Adrenal gland (tissue), 12 donors: ENCODE measurements around the gene CFD. TPM values are rescaled to one million over a fixed set of nuclear protein-coding genes. Genes with fewer than 3 reads are reported as not detected.

Source experiments
- DNase-seq, 7 donors: peaks; one replicate each; pipeline ENCODE4 v3.0.0-alpha.2; 2019 to 2020
- H3K27ac ChIP-seq, 5 donors: fragments of 200-600 bp; sonication (generic) in 4 of 5; 1 replicate in 3 of 5; 2 replicates in 2 of 5; pipeline versions ENCODE4 v1.5.1 to v1.8.0; 2016 to 2020; ENCODE audit warnings: mild to moderate bottlenecking in 1 of 5
- H3K27me3 ChIP-seq: fragments of 200-600 bp; 2 replicates; pipeline ENCODE4 v1.8.0; 2021
- H3K36me3 ChIP-seq, 2 donors: fragments of 200-600 bp; replicated peaks in 1 of 2; 1 replicate in 1 of 2; 2 replicates in 1 of 2; pipeline versions ENCODE4 v1.5.1 to v1.8.0; 2018 to 2022
- H3K4me1 ChIP-seq, 2 donors: fragments of 200-600 bp; replicated peaks in 1 of 2; 1 replicate in 1 of 2; 2 replicates in 1 of 2; pipeline versions ENCODE4 v1.5.1 to v1.8.0; 2018 to 2021
- H3K4me3 ChIP-seq, 4 donors: fragments of 200-600 bp; sonication (generic) in 3 of 4; one replicate each; pipeline ENCODE4 v1.5.1; 2016 to 2018
- H3K9me3 ChIP-seq, 3 donors: fragments of 200-600 bp; sonication (generic) in 1 of 3; replicated peaks in 1 of 3; 1 replicate in 2 of 3; 2 replicates in 1 of 3; pipeline versions ENCODE4 v1.5.1 to v1.8.0; 2016 to 2021
- POLR2A ChIP-seq, 2 donors: fragments of 450-650 bp; IDR thresholded peaks; one replicate each; pipeline ENCODE4 v1.6.1; 2017; ENCODE audit warnings: antibody characterized with exemption in 2 of 2, mild to moderate bottlenecking in 2 of 2, moderate library complexity in 1 of 2
- WGBS, 4 donors: extraction: QIAGEN DNeasy Blood & Tissue Kit in 2 of 4; methylation state at CpG; one replicate each; pipeline versions ENCODE4 v1.1.5 to v1.1.7; 2013 to 2017; 5-methylcytosine and 5-hydroxymethylcytosine counted together
- intact Hi-C, 2 donors: fragments of 100-400 bp; cut with DNase I; formaldehyde crosslinking; loops; one replicate each; pipeline versions ENCODE4 v1.14.1 to v1.15.0; 2022 to 2023
- polyA plus RNA-seq, 3 donors: library from polyadenylated mRNA; stranded (reverse); fragments of 200-250 nt in 2 of 3; fragments of 350-450 nt in 1 of 3; fragmentation: Illumina TruSeq in 1 of 3; extraction: RNeasy Lipid Tissue Mini Kit (QIAGEN cat#74804) in 1 of 3; gene quantifications; one replicate each; pipeline ENCODE4 v1.2.3, GENCODE V29; 2013 to 2014
- total RNA-seq, 9 donors: library from RNA; depleted of rRNA in 4 of 9; stranded (reverse); fragments of >200 nt in 4 of 9; fragments of 120-200 nt in 1 of 9; fragmentation: NEBNext Ultra II Directional in 1 of 9; extraction: Animal tissue kit (Norgen Biotek cat#: 25700) in 1 of 9; gene quantifications; one replicate each; pipeline versions ENCODE4 v1.1.0 to v1.2.4, GENCODE V29; 2013 to 2023
- TF ChIP-seq, protein P1 (sequence below), 6 experiments: fragments of 450-650 bp in 4 of 6; fragments of 200-600 bp in 2 of 6; sonication (generic) in 1 of 6; IDR thresholded peaks; 1 replicate in 5 of 6; 2 replicates in 1 of 6; pipeline versions ENCODE4 v1.5.1 to v1.8.0; 2016 to 2021; ENCODE audit warnings: antibody characterized with exemption in 6 of 6, mild to moderate bottlenecking in 2 of 6, moderate library complexity in 1 of 6
- donor health status: healthy with polysubstance abuse.
- donor health status: Bipolar disorder and iron deficiency.
- donor health status: DM: yes; HTN: yes; CAD: no.
- donor health status: DM: no; HTN: no; CAD: no.
- donor health status: DM: no; HTN: no; CAD: no.
- donor health status: DM: yes; HTN: yes; CAD: no.

CFD gene
- total and polyA plus RNA-seq, 12 donors, result 0.92 to 466 (median 55.1) TPM

DNA sequence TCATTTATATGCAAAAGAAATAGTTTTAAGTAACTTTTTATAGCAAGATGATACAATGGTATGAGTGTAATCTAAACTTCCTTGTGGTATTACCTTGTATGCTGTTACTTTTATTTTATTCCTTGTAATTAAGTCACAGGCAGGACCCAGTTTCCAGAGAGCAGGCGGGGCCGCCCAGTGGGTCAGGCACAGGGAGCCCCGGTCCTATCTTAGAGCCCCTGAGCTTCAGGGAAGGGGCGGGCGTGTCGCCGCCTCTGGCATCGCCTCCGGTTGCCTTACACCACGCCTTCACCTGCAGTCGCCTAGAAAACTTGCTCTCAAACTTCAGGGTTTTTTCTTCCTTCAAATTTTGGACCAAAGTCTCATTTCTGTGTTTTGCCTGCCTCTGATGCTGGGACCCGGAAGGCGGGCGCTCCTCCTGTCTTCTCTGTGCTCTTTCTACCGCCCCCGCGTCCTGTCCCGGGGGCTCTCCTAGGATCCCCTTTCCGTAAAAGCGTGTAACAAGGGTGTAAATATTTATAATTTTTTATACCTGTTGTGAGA lies 47.9 kb upstream of the CFD start:
- 91 to 97% (median 95%) methylated on average over 19 to 20 of the region's 20 CpGs for WGBS, 4 donors
- intact Hi-C loops, result no loop called here
- TF ChIP-seq, protein P1, sequence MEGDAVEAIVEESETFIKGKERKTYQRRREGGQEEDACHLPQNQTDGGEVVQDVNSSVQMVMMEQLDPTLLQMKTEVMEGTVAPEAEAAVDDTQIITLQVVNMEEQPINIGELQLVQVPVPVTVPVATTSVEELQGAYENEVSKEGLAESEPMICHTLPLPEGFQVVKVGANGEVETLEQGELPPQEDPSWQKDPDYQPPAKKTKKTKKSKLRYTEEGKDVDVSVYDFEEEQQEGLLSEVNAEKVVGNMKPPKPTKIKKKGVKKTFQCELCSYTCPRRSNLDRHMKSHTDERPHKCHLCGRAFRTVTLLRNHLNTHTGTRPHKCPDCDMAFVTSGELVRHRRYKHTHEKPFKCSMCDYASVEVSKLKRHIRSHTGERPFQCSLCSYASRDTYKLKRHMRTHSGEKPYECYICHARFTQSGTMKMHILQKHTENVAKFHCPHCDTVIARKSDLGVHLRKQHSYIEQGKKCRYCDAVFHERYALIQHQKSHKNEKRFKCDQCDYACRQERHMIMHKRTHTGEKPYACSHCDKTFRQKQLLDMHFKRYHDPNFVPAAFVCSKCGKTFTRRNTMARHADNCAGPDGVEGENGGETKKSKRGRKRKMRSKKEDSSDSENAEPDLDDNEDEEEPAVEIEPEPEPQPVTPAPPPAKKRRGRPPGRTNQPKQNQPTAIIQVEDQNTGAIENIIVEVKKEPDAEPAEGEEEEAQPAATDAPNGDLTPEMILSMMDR (IDR thresholded peaks at IDR 0.05), result no peak
- no peak for TF ChIP-seq POLR2A (IDR thresholded peaks at IDR 0.05)

GRCh38 chr19:812049-812746 lies 47.3 kb upstream of the CFD start:
- Histone ChIP-seq H3K9me3 (no peaks in the 10 kb centered on the region), H3K36me3 (peaks cover 0 to 50% of the 10 kb centered on the region in 2 donors), H3K27ac (no peak overlapping the region), H3K4me1 (no peaks in the 10 kb centered on the region), H3K27me3 (no peaks in the 10 kb centered on the region), H3K4me3 (no peak overlapping the region)
- TF ChIP-seq, protein P1 (IDR thresholded peaks at IDR 0.05), result no peak
- TF ChIP-seq POLR2A (IDR thresholded peaks at IDR 0.05), result no peak
- DNase-seq, result peak in 3 of 7 donors; percentile 24 to 59 (median 40)
- intact Hi-C loops, result no loop called here
- 88 to 92% (median 89%) methylated on average over 28 to 80 of the region's 80 CpGs for WGBS, 4 donors

More for the DNA sequence above, 47.9 kb upstream of the CFD start:
- H3K27me3 ChIP-seq, result no peaks in the 10 kb centered on the region
- no peaks in the 10 kb centered on the region for H3K4me1 ChIP-seq
- H3K4me3 ChIP-seq, result no peak overlapping the region
- H3K36me3 ChIP-seq, result peaks cover 0 to 57% of the 10 kb centered on the region in 2 donors
- DNase-seq, result no peak
- H3K27ac ChIP-seq, result no peak overlapping the region
- H3K9me3 ChIP-seq, result no peaks in the 10 kb centered on the region

GRCh38 chr19:812747-813218 lies 46.7 kb upstream of the CFD start:
- Histone ChIP-seq H3K9me3 (no peaks in the 10 kb centered on the region), H3K27me3 (no peaks in the 10 kb centered on the region), H3K4me1 (no peaks in the 10 kb centered on the region), H3K4me3 (no peak overlapping the region), H3K36me3 (peaks cover 0 to 45% of the 10 kb centered on the region in 2 donors), H3K27ac (no peak overlapping the region)
- DNase-seq, result no peak
- intact Hi-C loops, result no loop called here
- WGBS, 4 donors, result 85 to 95% (median 94%) methylated on average over 27 to 72 of the region's 72 CpGs
- TF ChIP-seq, protein P1 (IDR thresholded peaks at IDR 0.05), result no peak
- no peak for TF ChIP-seq POLR2A (IDR thresholded peaks at IDR 0.05)

DNA sequence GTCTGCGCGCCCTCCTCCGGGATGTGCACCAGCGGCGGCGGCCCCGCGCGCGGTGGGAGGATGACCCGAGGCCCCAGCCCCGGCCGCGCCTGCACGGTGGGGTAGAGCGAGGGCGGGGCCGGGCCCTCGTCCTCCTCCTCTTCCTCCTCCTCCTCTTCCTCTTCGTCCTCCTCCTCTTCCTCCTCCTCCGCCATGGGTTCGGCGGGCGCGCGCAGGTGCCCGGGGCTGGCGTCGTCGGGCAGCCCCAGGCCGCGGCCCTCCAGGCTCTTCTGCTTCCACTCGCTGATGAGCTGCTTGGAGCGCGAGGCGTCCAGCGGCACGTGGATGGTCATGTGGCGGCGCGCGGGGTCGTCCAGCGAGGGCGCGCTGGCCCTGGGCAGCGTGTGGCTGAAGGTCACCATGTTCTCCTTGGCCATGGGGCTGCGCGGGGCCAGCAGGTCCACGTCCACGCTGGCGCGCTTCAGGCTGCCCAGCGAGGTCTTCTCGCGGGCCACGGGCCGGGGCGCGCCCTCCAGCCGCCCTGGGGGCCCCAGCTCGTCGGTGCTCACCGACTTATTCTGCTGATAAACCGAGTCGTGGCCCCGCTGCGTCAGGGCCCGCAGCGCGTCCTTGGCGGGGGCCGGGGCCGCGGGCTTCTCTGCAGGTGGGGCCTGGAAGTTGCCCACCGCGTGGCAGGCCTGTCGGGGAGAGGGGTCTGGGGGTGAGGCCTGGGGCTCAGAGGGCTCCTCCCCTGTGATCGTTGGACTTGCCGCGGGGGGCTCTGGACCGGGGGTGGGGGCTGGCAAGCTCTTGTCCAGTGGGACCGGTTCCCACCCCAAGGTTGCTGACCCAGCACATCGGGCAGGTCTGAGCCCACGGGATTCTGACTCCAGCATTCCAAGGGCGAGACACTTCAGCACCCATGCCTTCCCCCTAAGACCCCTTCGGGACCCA lies 46.0 kb upstream of the CFD start:
- intact Hi-C loops, result no loop called here
- Histone ChIP-seq H3K36me3 (peaks cover 0 to 38% of the 10 kb centered on the region in 2 donors), H3K27me3 (no peaks in the 10 kb centered on the region), H3K4me1 (no peaks in the 10 kb centered on the region), H3K9me3 (no peaks in the 10 kb centered on the region), H3K27ac (no peak overlapping the region), H3K4me3 (no peak overlapping the region)
- no peak for TF ChIP-seq POLR2A (IDR thresholded peaks at IDR 0.05)
- TF ChIP-seq, protein P1 (IDR thresholded peaks at IDR 0.05), result no peak
- DNase-seq, result no peak
- 86 to 92% (median 88%) methylated on average over 46 to 87 of the region's 87 CpGs for WGBS, 4 donors
